Osteoblast (primary cell): Measurements from ENCODE around the gene CIB4. TPM values are rescaled to one million over a fixed set of nuclear protein-coding genes. Genes with fewer than 3 reads are reported as not detected.
"Not testable (repeated sequence)": the region's sequence is repeated elsewhere in the genome, so short reads cannot be mapped to it uniquely, and the experiment has no call there.

Source experiments
- DNase-seq: peaks from one replicate; pipeline ENCODE4 v3.0.0; 2011; ENCODE audit warnings: low spot score, mixed read lengths; ENCODE audit not compliant: insufficient read length; ENCODE audit errors: missing footprints
- H2AFZ ChIP-seq: 2 replicates; pipeline ENCODE4 v1.6.0; 2011; ENCODE audit warnings: mild to moderate bottlenecking, low read length
- H3K27ac ChIP-seq: 2 replicates; pipeline ENCODE4 v1.5.1; 2011; ENCODE audit warnings: mild to moderate bottlenecking, low read depth, low read length, moderate library complexity
- H3K27me3 ChIP-seq: 2 replicates; pipeline ENCODE4 v1.6.0; 2012; ENCODE audit warnings: mild to moderate bottlenecking, control low read depth, inconsistent platforms, low read length, moderate library complexity; ENCODE audit not compliant: insufficient read depth
- H3K36me3 ChIP-seq: 2 replicates; pipeline ENCODE4 v1.5.1; 2011; ENCODE audit warnings: mild to moderate bottlenecking, low read length, control low read depth, moderate library complexity; ENCODE audit not compliant: insufficient read depth
- H3K4me1 ChIP-seq: 2 replicates; pipeline ENCODE4 v1.5.1; 2011; ENCODE audit warnings: mild to moderate bottlenecking, low read length, control low read depth, moderate library complexity; ENCODE audit not compliant: insufficient read depth
- H3K4me2 ChIP-seq: 2 replicates; pipeline ENCODE4 v1.6.0; 2011; ENCODE audit warnings: mild to moderate bottlenecking, low read length; ENCODE audit not compliant: insufficient read depth
- H3K4me3 ChIP-seq: fragments of 200-600 bp; sonication (generic); 3 replicates; pipeline ENCODE4 v1.5.1; 2012; ENCODE audit warnings: mild to moderate bottlenecking, low read length, inconsistent platforms; ENCODE audit not compliant: insufficient read depth
- H3K79me2 ChIP-seq: 2 replicates; pipeline ENCODE4 v1.6.0; 2012; ENCODE audit warnings: mild to moderate bottlenecking, low read length, control low read depth, inconsistent platforms; ENCODE audit not compliant: insufficient read depth
- H3K9me3 ChIP-seq: 2 replicates; pipeline ENCODE4 v1.5.1; 2011; ENCODE audit warnings: low read depth, low read length, control low read depth
- H4K20me1 ChIP-seq: 2 replicates; pipeline ENCODE4 v1.6.0; 2012; ENCODE audit warnings: mild to moderate bottlenecking, low read length, control low read depth; ENCODE audit not compliant: insufficient read depth
- total RNA-seq: library from RNA; depleted of rRNA; stranded (reverse); fragments of >200 nt; gene quantifications from 2 replicates; pipeline ENCODE4 v1.2.3, GENCODE V29; 2012
- TF ChIP-seq, protein P1 (sequence below): IDR thresholded peaks from 2 replicates; pipeline ENCODE4 v1.5.1; 2011; ENCODE audit warnings: mild to moderate bottlenecking, low read depth, low read length, moderate library complexity; ENCODE audit errors: extremely low read depth

CIB4 gene
- total RNA-seq, 1 donor, result not detected

DNA sequence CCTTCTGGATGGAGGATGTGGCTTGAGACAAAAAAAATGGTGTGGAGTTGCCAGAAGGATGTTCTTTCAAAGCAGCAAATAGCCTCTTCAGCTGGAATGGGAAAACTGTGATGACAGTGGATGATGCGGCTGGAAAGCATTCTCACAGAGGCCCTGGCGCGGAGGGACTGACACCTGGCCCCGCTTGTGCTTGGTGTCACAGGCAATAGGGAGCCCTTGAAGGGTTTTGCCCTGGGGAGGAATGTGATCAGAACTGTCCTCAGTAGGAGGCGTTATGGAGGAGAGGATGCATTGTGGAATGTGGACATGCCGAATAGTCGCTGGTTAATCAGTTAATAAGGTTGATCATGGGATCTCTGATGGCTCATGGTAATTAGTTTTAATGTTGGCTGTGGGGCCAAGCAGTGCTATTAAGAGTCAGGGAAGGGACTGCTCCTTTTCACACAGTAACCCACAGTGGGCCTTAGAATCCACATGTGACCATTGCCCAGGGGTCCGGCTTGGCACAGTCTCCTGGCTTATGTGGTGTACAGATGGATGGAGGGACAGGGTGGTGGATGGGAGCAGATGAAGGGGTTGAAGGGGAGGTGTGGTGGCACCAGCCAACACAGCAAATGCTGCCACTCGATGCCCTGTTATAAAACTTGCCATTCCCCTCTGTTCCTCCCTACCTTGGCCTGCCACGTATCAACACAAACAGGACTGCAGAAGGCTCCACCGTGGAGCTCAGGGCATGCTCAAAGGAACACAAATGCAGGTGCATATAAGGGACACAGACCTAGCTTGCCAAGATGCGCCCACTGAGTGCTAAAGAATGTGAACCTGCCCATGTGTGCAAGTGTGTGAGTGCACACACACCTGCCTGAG is 71.7 kb downstream of the CIB4 start:
- Histone ChIP-seq H4K20me1 (no peaks in the 10 kb centered on the region), H3K27ac (no peak overlapping the region), H3K4me1 (no peaks in the 10 kb centered on the region), H3K9me3 (no peaks in the 10 kb centered on the region), H3K4me3 (no peak overlapping the region), H2AFZ (no peak overlapping the region), H3K4me2 (no peak overlapping the region), H3K36me3 (no peaks in the 10 kb centered on the region), H3K27me3 (peaks cover 57% of the 10 kb centered on the region), H3K79me2 (no peaks in the 10 kb centered on the region)
- TF ChIP-seq, protein P1, sequence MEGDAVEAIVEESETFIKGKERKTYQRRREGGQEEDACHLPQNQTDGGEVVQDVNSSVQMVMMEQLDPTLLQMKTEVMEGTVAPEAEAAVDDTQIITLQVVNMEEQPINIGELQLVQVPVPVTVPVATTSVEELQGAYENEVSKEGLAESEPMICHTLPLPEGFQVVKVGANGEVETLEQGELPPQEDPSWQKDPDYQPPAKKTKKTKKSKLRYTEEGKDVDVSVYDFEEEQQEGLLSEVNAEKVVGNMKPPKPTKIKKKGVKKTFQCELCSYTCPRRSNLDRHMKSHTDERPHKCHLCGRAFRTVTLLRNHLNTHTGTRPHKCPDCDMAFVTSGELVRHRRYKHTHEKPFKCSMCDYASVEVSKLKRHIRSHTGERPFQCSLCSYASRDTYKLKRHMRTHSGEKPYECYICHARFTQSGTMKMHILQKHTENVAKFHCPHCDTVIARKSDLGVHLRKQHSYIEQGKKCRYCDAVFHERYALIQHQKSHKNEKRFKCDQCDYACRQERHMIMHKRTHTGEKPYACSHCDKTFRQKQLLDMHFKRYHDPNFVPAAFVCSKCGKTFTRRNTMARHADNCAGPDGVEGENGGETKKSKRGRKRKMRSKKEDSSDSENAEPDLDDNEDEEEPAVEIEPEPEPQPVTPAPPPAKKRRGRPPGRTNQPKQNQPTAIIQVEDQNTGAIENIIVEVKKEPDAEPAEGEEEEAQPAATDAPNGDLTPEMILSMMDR, result no peak
- peak; percentile 22 for DNase-seq

DNA sequence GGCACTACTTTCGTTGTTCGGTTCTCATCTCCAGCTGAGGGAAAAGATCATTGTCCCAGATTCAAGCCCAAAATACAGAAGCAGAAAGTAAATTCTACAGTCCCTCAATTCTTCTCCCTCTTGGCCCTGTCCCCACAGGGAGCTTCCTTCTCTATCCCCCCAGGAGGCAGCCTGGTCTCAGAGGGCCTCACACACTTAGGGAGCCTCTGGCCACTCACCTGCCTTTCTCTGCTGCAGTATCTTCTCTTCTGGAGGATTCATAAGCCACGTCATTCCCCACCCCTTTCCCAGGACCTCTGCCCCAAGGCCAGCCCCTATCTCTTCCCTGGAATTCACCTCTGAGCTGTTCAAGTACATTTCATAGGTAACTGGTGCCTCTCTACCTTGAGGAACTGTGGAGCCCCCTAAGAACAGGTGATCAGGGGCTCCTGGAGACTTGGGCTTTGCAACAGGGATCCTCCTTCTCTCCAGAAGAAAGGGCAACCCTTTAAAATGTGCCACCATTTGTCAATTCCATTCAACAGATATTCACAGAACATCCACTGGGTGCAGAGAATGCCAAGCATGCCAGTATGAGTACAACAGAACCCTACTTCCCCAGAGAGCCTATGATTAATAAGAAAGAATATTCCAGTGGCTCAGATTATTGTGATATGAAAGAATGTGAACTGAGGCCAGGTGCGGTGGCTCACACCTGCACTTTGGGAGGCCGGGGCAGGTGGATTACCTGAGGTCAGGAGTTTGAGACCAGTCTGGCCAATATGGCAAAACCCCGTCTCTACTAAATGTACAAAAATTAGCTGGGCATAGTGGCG is 72.9 kb downstream of the CIB4 start:
- Histone ChIP-seq H3K36me3 (no peaks in the 10 kb centered on the region), H3K4me2 (no peak overlapping the region), H3K27ac (no peak overlapping the region), H4K20me1 (no peaks in the 10 kb centered on the region), H3K27me3 (peaks cover 68% of the 10 kb centered on the region), H3K4me3 (no peak overlapping the region), H3K4me1 (no peaks in the 10 kb centered on the region), H2AFZ (no peak overlapping the region), H3K79me2 (no peaks in the 10 kb centered on the region), H3K9me3 (no peaks in the 10 kb centered on the region)
- TF ChIP-seq, protein P1, result no peak
- peak; percentile 52 for DNase-seq

DNA sequence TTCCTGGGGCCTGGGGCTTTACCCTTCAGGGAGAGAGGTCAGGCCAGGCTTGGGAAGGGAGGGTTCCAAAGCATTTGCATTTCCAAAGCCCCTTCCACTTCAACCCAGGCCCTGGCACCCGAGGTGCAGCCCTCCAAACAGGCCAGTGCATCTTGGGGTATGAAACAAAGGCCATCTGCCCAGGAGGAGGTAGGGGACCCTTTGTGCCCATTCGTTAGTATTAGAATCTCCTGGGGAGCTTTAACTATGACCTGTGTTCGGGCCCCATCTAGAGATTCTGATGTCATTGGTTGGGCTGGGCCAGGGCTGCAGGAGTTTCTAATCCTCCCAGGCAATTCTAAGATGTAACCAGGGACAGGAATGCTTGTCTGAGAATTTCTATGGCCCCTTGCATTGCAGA is 73.6 kb downstream of the CIB4 start:
- no peaks in the 10 kb centered on the region for H3K79me2 ChIP-seq
- H3K27ac ChIP-seq, result no peak overlapping the region
- H3K36me3 ChIP-seq, result no peaks in the 10 kb centered on the region
- H3K9me3 ChIP-seq, result no peaks in the 10 kb centered on the region
- no peaks in the 10 kb centered on the region for H4K20me1 ChIP-seq
- H3K4me3 ChIP-seq, result no peak overlapping the region
- DNase-seq, result peak; percentile 77
- peaks cover 69% of the 10 kb centered on the region for H3K27me3 ChIP-seq
- no peak overlapping the region for H3K4me2 ChIP-seq
- peaks cover 7% of the 10 kb centered on the region for H3K4me1 ChIP-seq
- no peak overlapping the region for H2AFZ ChIP-seq
- TF ChIP-seq, protein P1, result no peak

DNA sequence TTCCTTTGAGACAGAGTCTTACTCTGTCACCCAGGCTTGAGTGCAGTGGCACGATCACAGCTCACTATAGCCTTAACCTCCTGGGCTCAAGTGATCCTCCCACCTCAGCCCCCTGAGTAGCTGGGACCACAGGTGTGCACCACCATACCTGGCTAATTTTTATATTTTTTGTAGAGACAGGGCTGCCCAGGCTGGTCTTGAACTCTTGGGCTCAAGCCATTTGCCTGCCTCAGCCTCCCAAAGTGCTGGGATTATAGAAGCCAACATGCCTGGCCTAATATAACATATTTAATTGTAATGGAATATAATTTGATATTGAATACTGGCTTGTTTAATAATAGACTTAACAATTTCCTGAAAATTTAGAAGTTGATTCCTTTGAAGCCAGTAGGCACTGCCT is 74.4 kb downstream of the CIB4 start:
- not testable (repeated sequence) for H3K9me3 ChIP-seq, H3K36me3 ChIP-seq, H3K4me3 ChIP-seq, H3K27ac ChIP-seq, H3K79me2 ChIP-seq, H4K20me1 ChIP-seq, H3K4me2 ChIP-seq, DNase-seq, H2AFZ ChIP-seq
- Histone ChIP-seq H3K27me3 (peaks cover 71% of the 10 kb centered on the region), H3K4me1 (peaks cover 12% of the 10 kb centered on the region)
